ENCODE measurements around the gene ACO1.

The ACO1 gene

DNA sequence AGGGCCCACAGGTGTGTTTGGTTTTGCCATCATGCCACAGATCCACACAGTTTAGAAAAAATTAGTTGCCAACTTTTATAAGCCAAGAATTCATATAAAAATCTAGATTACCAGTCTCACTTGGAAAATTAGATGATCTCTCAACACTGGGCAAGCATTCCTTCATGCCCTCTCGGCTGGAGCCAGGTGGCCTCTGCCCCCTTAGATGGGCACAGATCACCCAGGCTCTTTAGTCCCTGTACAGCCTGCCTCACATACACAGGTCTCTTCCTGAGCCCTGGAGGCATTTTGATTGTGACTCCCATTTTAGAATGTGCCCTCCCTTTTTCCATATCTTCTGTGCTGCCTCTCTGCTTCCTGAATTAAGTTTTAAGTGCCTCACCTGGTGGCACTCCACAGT is 20.0 kb downstream of the ACO1 start:
- no peak for TF ChIP-seq CTCF (IDR thresholded peaks at IDR 0.05; ENCODE audit: low read depth, low read length)
- no peak overlapping the region for H3K4me3 ChIP-seq (ENCODE audit: low read depth, low read length)

GRCh38 chr9:32404856-32405255 is 20.4 kb downstream of the ACO1 start:
- TF ChIP-seq CTCF (IDR thresholded peaks at IDR 0.05; ENCODE audit: low read depth, low read length) = no peak
- H3K4me3 ChIP-seq (ENCODE audit: low read depth, low read length) = no peak overlapping the region

GRCh38 chr9:32405506-32405905 is 21.1 kb downstream of the ACO1 start:
- no peak for TF ChIP-seq CTCF (IDR thresholded peaks at IDR 0.05; ENCODE audit: low read depth, low read length)
- H3K4me3 ChIP-seq (ENCODE audit: low read depth, low read length) = no peak overlapping the region

- H3K4me3 ChIP-seq (ENCODE audit: low read depth, low read length) = no peak overlapping the region
- TF ChIP-seq CTCF (IDR thresholded peaks at IDR 0.05; ENCODE audit: low read depth, low read length) = no peak
Measured at GRCh38 chr9:32406046-32406445, 21.6 kb downstream of the ACO1 start.

DNA sequence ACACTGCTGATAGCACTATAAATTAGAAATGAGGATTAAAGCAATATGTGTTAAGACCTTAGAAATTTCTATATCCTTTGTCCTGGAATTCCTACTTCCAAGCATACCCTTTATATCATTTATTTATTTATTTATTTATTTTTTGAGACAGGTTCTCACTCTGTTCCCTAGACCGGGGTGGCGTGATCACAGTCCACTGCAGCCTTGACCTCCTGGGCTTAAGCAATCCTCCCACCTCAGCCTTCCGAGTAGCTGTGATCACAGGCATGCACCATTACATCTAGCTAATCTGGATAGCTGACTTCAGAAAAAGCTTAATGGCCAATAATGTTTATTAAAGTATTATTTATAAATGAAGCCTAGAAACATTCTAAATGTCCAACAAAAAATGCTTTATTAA is 27.3 kb downstream of the ACO1 start:
- H3K4me3 ChIP-seq (ENCODE audit: low read depth, low read length) = no peak overlapping the region
- TF ChIP-seq CTCF (IDR thresholded peaks at IDR 0.05; ENCODE audit: low read depth, low read length) = no peak

GRCh38 chr9:32412440-32412839 is 28.0 kb downstream of the ACO1 start:
- H3K4me3 ChIP-seq (ENCODE audit: low read depth, low read length) = no peak overlapping the region
- TF ChIP-seq CTCF (IDR thresholded peaks at IDR 0.05; ENCODE audit: low read depth, low read length) = no peak

- TF ChIP-seq CTCF (IDR thresholded peaks at IDR 0.05; ENCODE audit: low read depth, low read length) = no peak
- no peak overlapping the region for H3K4me3 ChIP-seq (ENCODE audit: low read depth, low read length)
Measured at GRCh38 chr9:32413424-32413823, 29.0 kb downstream of the ACO1 start.

Data from WI38 (cell line).